ENCODE measurements around the gene IL3. TPM values are rescaled to one million over a fixed set of nuclear protein-coding genes. Genes with fewer than 3 reads are reported as not detected.
"Not testable (repeated sequence)": the region's sequence is repeated elsewhere in the genome, so short reads cannot be mapped to it uniquely, and the experiment has no call there.

Gene IL3
- total RNA-seq, 3 donors from 2014 or later = not detected

DNA sequence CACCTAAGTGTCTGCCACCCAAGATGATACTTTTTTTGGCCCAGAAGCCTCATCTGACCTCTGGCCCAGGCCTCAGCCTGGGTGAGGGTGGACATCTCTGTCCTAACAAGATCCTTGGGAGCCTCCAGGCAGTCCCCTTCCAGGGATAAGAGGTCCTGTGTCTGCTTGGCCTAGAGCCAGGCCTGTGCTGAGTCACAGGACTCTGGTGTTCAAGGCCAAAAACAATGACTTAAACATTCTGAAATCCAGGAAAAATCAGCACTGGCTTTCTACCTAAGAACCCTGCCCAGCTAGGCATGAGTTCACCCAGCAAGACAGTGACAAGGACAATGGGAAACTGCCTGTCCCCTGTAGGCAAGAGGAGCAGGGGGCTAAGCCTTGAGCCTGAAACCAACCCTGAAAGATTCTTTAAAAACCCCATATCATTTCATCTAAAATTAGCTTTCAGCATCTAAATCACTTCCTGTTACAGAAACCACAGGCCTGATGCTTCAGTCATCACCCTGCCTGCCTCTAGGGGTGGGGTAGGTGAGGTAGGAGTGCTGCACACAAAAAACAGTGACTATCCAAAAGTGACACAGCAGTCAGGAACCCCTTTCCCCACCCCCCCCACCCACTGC is 43.0 kb downstream of the IL3 start:
- intact Hi-C loops (cut with DNase I, micrococcal nuclease) = no loop called here
- no peaks in the 10 kb centered on the region for H3K36me3 ChIP-seq (ENCODE audit: low read depth)
- H3K4me3 ChIP-seq = no peak overlapping the region
- DNase-seq (peak; percentile 48 to 75 (median 55)), ATAC-seq (peak; percentile 84)
- no peaks in the 10 kb centered on the region for H3K4me1 ChIP-seq (ENCODE audit: low read depth)
- H3K9me3 ChIP-seq = no peaks in the 10 kb centered on the region
- TF ChIP-seq, protein P1, sequence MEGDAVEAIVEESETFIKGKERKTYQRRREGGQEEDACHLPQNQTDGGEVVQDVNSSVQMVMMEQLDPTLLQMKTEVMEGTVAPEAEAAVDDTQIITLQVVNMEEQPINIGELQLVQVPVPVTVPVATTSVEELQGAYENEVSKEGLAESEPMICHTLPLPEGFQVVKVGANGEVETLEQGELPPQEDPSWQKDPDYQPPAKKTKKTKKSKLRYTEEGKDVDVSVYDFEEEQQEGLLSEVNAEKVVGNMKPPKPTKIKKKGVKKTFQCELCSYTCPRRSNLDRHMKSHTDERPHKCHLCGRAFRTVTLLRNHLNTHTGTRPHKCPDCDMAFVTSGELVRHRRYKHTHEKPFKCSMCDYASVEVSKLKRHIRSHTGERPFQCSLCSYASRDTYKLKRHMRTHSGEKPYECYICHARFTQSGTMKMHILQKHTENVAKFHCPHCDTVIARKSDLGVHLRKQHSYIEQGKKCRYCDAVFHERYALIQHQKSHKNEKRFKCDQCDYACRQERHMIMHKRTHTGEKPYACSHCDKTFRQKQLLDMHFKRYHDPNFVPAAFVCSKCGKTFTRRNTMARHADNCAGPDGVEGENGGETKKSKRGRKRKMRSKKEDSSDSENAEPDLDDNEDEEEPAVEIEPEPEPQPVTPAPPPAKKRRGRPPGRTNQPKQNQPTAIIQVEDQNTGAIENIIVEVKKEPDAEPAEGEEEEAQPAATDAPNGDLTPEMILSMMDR (IDR thresholded peaks at IDR 0.05) = no peak

DNA sequence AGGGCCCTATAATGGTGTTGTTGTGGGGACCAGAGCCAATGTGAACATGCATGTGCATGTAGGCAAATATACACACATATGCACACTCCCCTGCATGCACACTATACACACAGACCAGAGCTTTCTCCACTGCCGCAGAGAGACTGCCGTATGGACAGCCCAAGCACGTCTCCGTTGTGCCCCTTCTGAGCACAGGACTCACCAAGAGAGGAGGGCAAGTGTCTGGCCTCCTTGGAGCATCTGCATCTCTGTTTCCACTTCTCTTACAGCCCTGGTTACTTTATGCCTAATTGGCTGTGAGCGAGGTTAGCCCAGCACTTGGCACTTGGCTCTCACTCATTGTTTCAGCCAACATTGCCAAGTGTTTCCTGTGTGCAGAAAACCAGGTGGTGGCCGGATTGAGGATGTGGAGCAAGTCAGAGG is 43.5 kb downstream of the IL3 start:
- Histone ChIP-seq H3K4me3 (no peak overlapping the region), H3K36me3 (ENCODE audit: low read depth) (no peaks in the 10 kb centered on the region), H3K4me1 (ENCODE audit: low read depth) (no peaks in the 10 kb centered on the region), H3K9me3 (no peaks in the 10 kb centered on the region)
- TF ChIP-seq, protein P1 (IDR thresholded peaks at IDR 0.05) = no peak
- DNase-seq (no peak), ATAC-seq (peak; percentile 15)
- intact Hi-C loops (cut with DNase I, micrococcal nuclease) = no loop called here

DNA sequence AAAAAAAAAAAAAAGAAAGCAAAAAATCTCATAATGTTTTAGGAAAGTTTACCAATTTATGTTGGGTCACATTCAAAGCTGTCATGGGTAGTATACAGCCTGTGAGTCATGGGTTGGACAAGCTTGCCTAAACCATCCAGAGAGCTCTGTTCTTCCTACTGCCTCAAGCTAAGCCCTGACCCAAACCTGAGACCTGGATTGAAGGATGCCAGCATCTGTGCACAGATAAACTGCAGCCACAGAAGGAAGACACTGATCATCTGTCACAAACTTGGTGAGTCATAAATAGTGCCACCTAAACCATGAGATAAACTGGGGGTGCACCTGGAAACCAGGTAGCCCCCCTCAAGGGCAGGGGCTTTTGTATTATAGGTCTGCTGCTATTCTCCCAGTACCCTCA is 44.1 kb downstream of the IL3 start:
- TF ChIP-seq, protein P1 (IDR thresholded peaks at IDR 0.05) = no peak
- intact Hi-C loops (cut with DNase I, micrococcal nuclease) = no loop called here
- DNase-seq (no peak), ATAC-seq (no peak)
- Histone ChIP-seq H3K9me3 (no peaks in the 10 kb centered on the region), H3K4me1 (ENCODE audit: low read depth) (no peaks in the 10 kb centered on the region), H3K36me3 (ENCODE audit: low read depth) (no peaks in the 10 kb centered on the region), H3K4me3 (no peak overlapping the region)

DNA sequence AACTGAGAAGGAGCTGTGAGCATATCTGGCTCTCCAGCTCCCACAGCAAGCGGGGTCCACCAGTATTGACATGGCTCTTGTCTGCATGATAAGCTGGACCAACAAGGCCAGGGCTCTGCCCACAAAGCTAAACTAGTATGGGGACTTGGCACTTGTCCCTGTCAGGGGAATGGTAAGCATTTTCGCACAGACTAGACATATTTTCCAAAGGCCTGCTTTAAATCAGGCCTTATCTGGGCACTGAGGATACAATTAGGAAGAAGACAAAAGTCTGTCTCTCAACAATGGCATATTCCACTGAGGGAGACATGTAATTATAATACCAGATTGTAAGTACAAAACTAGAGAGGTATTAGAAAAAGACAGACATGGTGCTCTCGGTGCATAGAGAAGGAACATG is 45.2 kb downstream of the IL3 start:
- Histone ChIP-seq H3K4me3 (no peak overlapping the region), H3K9me3 (no peaks in the 10 kb centered on the region), H3K36me3 (ENCODE audit: low read depth) (no peaks in the 10 kb centered on the region), H3K4me1 (ENCODE audit: low read depth) (no peaks in the 10 kb centered on the region)
- ATAC-seq = no peak
- DNase-seq = no peak
- TF ChIP-seq, protein P1 (IDR thresholded peaks at IDR 0.05) = no peak
- intact Hi-C loops (cut with DNase I, micrococcal nuclease) = no loop called here

DNA sequence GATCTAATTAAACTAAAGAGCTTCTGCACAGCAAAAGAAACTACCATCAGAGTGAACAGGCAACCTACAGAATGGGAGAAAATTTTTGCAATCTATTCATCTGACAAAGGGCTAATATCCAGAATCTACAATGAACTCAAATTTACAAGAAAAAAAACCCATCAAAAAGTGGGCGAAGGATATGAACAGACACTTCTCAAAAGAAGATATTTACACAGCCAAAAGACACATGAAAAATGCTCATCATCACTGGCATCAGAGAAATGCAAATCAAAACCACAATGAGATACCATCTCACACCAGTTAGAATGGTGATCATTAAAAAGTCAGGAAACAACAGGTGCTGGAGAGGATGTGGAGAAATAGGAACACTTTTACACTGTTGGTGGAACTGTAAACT is 48.0 kb downstream of the IL3 start:
- H3K4me3 ChIP-seq; H3K9me3 ChIP-seq; H3K36me3 ChIP-seq (ENCODE audit: low read depth); H3K4me1 ChIP-seq (ENCODE audit: low read depth); DNase-seq; intact Hi-C loops (cut with DNase I, micrococcal nuclease); ATAC-seq: not testable (repeated sequence)

DNA sequence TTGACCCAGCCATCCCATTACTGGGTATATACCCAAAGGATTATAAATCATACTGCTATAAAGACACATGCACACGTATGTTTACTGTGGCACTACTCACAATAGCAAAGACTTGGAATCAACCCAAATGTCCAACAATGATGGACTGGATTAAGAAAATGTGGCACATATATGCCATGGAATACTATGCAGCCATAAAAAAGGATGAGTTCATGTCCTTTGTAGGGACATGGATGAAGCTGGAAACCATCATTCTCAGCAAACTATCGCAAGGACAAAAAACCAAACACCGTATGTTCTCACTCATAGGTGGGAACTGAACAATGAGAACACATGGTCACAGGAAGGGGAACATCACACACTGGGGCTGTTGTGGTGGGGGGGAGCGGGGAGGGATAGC is 48.5 kb downstream of the IL3 start:
- H3K4me3 ChIP-seq, H3K9me3 ChIP-seq: not testable (repeated sequence)

More for the DNA sequence above, 48.5 kb downstream of the IL3 start:
- intact Hi-C loops (cut with DNase I, micrococcal nuclease); H3K4me1 ChIP-seq (ENCODE audit: low read depth); ATAC-seq; DNase-seq; H3K36me3 ChIP-seq (ENCODE audit: low read depth): not testable (repeated sequence)
